Naive thymus-derived CD8-positive, alpha-beta T cell (primary cell): ENCODE results near the gene RFX3. TPM values are rescaled to one million over a fixed set of nuclear protein-coding genes. Genes with fewer than 3 reads are reported as not detected.

ENCODE experiments used
- ATAC-seq, 2 donors: fragments of 150-1000 bp; cut with Tn5 transposase in 1 of 2; sonication (Bioruptor Pico), chemical (Tn5 transposase) in 1 of 2; 1 replicate in 1 of 2; 2 replicates in 1 of 2; pipeline ENCODE4 v1.10.0; 2021; ENCODE audit warnings: mild to moderate bottlenecking in 2 of 2, moderate library complexity in 2 of 2
- POLR2A ChIA-PET: fragments of 350-600 bp; sonication (Branson Sonifier 250); formaldehyde crosslinking; loops from one replicate; lab custom pipeline; 2021; ENCODE audit warnings: antibody characterized with exemption; lab: Charles Lee
- DNase-seq, 10 donors: peaks; one replicate each; pipeline versions ENCODE4 v3.0.0 to v3.0.0-alpha.2; 2020 to 2022
- H3K27ac Mint-ChIP-seq, 10 donors: one replicate each; pipeline ENCODE4 v1.8.0; 2020 to 2022; ENCODE audit warnings: mild to moderate bottlenecking in 10 of 10, mixed read lengths in 10 of 10, moderate library complexity in 4 of 10, inconsistent platforms in 1 of 10
- H3K27me3 Mint-ChIP-seq, 5 donors: one replicate each; pipeline ENCODE4 v1.8.0; 2021 to 2022; ENCODE audit warnings: mixed read lengths in 5 of 5
- H3K36me3 Mint-ChIP-seq, 3 donors: one replicate each; pipeline ENCODE4 v1.8.0; 2020 to 2022; ENCODE audit warnings: mixed read lengths in 3 of 3, mild to moderate bottlenecking in 2 of 3, inconsistent platforms in 1 of 3
- H3K4me1 Mint-ChIP-seq, 4 donors: one replicate each; pipeline ENCODE4 v1.8.0; 2021 to 2022; ENCODE audit warnings: mixed read lengths in 4 of 4
- H3K4me3 Mint-ChIP-seq, 10 donors: one replicate each; pipeline ENCODE4 v1.8.0; 2020 to 2022; ENCODE audit warnings: mild to moderate bottlenecking in 10 of 10, mixed read lengths in 10 of 10, moderate library complexity in 6 of 10, inconsistent platforms in 1 of 10
- H3K9me3 Mint-ChIP-seq, 9 donors: one replicate each; pipeline ENCODE4 v1.8.0; 2020 to 2022; ENCODE audit warnings: mixed read lengths in 9 of 9, mild to moderate bottlenecking in 3 of 9, inconsistent platforms in 1 of 9, moderate library complexity in 1 of 9
- polyA plus RNA-seq, 3 donors: library from polyadenylated mRNA; unstranded; fragments of 300-500 nt; fragmentation: Illumina TruSeq; gene quantifications; one replicate each; pipeline ENCODE4 v1.2.3, GENCODE V29; 2021
- total RNA-seq, 8 experiments: library from RNA in 2 of 8; stranded (reverse) in 2 of 8; gene quantifications; one replicate each; pipeline ENCODE4 v1.2.3 and lab custom pipeline; 2021 to 2026

The RFX3 gene
- 10 to 100 TPM; 22.3 to 25.0 TPM for total RNA-seq
- 1 to 10 TPM; 4.1 to 4.5 (median 4.2) TPM for polyA plus RNA-seq
- 11.3 to 38.9 (median 25.4) reads per million in 6 experiments for total RNA-seq (lab: John Stamatoyannopoulos, UW)

DNA sequence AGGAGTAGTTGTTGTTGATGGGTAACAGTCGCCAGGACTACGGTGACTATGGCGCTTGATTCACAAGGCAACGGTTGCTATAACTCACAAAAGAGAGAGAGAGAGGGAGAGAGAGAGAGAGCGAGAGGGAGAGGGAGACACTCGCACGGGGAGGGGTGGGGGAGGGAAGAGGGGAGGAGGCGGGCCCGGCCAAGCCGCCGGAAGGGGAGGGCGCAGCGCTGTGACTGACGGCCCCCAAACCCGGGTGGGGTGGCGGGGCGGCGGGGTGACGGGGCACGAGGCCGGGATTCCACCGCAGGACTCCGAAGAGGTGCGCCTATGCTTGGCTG, at the start of gene RFX3:
Gene RFX3, minus strand, starts transcription at position 166 of the 329 bp plus-strand sequence. CDS start 130,413 bp downstream, outside the sequence.
- H3K36me3 Mint-ChIP-seq: peaks cover 0 to 9% (median 2%) of the 10 kb centered on the region in 3 donors
- ATAC-seq: peak; percentile 53 to 61
- peaks cover 0 to 5% (median 0%) of the 10 kb centered on the region in 5 donors for H3K27me3 Mint-ChIP-seq
- H3K27ac Mint-ChIP-seq: peak within 1 kb of the TSS; percentile 97 to 100 (median 99)
- peaks cover 25 to 67% (median 61%) of the 10 kb centered on the region in 4 donors for H3K4me1 Mint-ChIP-seq
- peak within 1 kb of the TSS; percentile 86 to 99 (median 94) for H3K4me3 Mint-ChIP-seq
- POLR2A ChIA-PET: interaction anchor here (0.7 to 2.4 kb wide), 19 partner anchors 9 to 1510 kb away, joined by 3 to 20 read pairs (median 5); partner anchors contain the start of genes AK3, CDC37L1, JAK2 and PUM3
- DNase-seq: peak in 9 of 10 donors; percentile 90 to 96 (median 91)
- H3K9me3 Mint-ChIP-seq: peaks cover 0 to 4% (median 0%) of the 10 kb centered on the region in 9 donors

DNA sequence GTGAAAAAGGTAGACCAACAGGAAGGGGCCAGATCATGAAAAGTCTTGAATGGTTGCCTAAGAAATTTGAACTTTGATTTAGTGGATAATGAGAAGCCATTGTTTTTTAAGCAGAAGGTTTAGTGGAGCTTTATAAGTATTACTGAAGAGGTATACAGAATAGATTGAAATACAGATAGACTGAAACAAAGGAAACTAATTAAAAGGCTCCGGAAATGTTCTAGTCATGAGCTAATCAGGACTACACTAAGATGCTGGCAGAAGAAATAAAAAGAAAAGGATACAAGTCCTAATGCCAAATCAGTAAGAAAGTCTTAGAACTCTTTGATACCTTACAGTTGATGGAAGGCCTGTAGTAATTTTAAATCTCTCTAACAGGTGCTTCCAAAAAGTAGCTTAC, 45.7 kb upstream of the RFX3 start:
- no peaks in the 10 kb centered on the region for H3K27me3 Mint-ChIP-seq
- POLR2A ChIA-PET: no interaction called here
- H3K4me3 Mint-ChIP-seq: no peak overlapping the region
- peaks cover 0 to 6% (median 3%) of the 10 kb centered on the region in 4 donors for H3K4me1 Mint-ChIP-seq
- DNase-seq (no peak), ATAC-seq (no peak)
- H3K27ac Mint-ChIP-seq: no peak overlapping the region
- peaks cover 2 to 3% (median 3%) of the 10 kb centered on the region in 3 donors for H3K36me3 Mint-ChIP-seq
- peaks cover 0 to 2% (median 0%) of the 10 kb centered on the region in 9 donors for H3K9me3 Mint-ChIP-seq

DNA sequence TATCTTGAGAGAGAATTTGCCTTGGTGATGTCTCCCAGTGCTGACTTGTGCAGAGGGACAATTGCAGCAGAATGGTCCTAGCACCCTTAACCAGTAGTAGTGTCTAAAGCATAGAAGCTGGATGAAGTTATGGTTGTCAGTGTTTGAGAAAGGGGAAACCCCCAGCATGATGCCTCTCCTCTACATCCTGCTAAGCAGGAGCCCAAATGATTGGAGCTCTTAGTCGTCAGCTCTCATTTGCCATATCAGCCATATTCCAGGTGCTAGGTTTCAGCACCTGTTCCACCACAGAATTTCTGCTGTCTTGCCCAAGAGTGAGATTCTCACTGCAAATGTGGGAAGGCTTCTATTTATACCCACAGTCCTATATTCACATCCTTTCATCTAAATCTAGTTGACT, 43.7 kb upstream of the RFX3 start:
- H3K36me3 Mint-ChIP-seq: peaks cover 2 to 5% (median 3%) of the 10 kb centered on the region in 3 donors
- no peak for DNase-seq
- H3K4me3 Mint-ChIP-seq: no peak overlapping the region
- POLR2A ChIA-PET: no interaction called here
- no peaks in the 10 kb centered on the region for H3K9me3 Mint-ChIP-seq
- H3K27me3 Mint-ChIP-seq: no peaks in the 10 kb centered on the region
- peaks cover 0 to 6% (median 0%) of the 10 kb centered on the region in 4 donors for H3K4me1 Mint-ChIP-seq
- H3K27ac Mint-ChIP-seq: peak overlapping the region in 3 of 10 donors; percentile 7 to 23 (median 10)
- no peak for ATAC-seq

DNA sequence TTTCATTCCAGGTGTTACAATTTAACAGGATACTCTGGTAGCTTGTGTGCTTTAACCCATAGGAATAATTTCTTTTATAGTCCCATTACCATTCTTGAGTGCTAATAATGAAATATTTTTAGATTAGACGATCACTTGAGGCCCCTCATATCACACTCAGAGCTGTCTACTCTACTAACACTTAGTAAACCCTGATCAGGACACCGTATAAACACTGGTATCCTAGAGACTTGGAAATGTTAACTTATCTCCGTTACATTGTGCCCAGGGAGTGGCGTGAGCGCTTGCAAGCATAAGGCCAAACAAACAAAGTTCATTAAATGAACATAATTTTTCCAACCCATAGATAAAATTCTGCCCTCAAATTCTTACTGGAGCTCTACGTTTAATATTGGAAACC, 42.2 kb upstream of the RFX3 start:
- POLR2A ChIA-PET: no interaction called here
- Mint-ChIP-seq H3K4me3 (no peak overlapping the region), H3K9me3 (no peaks in the 10 kb centered on the region), H3K36me3 (peaks cover 3 to 6% (median 4%) of the 10 kb centered on the region in 3 donors), H3K27ac (no peak overlapping the region), H3K4me1 (peaks cover 0 to 6% (median 0%) of the 10 kb centered on the region in 4 donors), H3K27me3 (no peaks in the 10 kb centered on the region)
- no peak for ATAC-seq
- DNase-seq: no peak

DNA sequence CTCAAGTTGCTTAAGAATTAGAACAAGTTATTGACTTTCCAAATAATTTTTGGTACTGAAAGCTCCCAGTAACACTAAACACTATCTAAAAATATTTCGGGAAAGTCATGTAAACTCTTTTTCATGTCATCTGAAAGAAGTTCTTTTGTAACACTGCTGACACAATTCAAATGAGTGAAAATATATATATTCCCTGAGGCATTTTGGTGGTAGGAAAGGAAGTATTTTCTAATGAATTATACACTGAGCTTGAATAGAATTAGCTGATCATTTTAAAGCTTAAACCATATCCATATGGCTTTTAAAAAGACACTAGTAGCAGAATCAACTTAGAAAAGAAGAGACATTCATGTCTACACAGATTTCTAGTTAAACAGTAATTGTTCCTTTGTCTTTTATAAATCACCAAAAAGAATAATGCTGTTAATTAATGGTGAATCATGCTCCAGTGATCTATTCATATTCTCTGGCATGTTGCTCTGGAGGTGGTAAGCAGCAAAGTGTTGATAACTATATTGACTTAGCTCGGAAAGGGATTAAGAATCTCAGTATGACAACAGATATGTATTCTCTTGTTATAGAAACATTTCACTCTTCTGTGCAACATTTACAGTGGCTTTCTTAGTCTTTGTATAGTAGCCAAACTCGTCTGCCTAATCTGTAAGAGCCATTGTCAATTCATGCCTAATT, 27.4 kb upstream of the RFX3 start:
- DNase-seq (no peak), ATAC-seq (no peak)
- peaks cover 12 to 51% (median 50%) of the 10 kb centered on the region in 3 donors for H3K36me3 Mint-ChIP-seq
- H3K9me3 Mint-ChIP-seq: peaks cover 0 to 10% (median 0%) of the 10 kb centered on the region in 9 donors
- peaks cover 0 to 4% (median 0%) of the 10 kb centered on the region in 4 donors for H3K4me1 Mint-ChIP-seq
- POLR2A ChIA-PET: no interaction called here
- H3K27ac Mint-ChIP-seq: no peak overlapping the region
- peaks cover 0 to 3% (median 0%) of the 10 kb centered on the region in 5 donors for H3K27me3 Mint-ChIP-seq
- no peak overlapping the region for H3K4me3 Mint-ChIP-seq

DNA sequence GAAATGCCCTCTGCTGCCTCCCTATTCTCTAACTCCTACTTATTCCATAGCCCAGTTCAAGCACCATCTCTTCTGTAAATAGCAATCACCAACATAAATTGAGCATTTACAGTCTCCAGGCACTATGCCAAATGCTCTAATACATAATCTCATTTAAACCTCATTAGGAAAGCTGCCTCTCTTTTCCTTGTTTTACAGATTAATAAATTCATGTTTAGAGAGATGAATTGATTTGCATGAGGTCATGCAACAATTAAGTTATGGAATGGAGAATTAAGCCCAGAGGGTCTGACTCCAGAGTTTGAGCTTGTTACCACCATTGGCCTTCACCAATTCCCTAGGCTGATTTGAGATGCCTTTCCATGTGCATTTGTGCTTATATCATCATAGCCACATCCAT, 23.4 kb upstream of the RFX3 start:
- ATAC-seq: no peak
- H3K4me3 Mint-ChIP-seq: no peak overlapping the region
- DNase-seq: no peak
- no peaks in the 10 kb centered on the region for H3K9me3 Mint-ChIP-seq
- POLR2A ChIA-PET: interaction anchor here (1.1 kb wide), 1 partner anchor 23 kb away, joined by 3 read pairs; the partner anchor contains the start of gene RFX3
- H3K27ac Mint-ChIP-seq: no peak overlapping the region
- peaks cover 0 to 4% (median 2%) of the 10 kb centered on the region in 4 donors for H3K4me1 Mint-ChIP-seq
- H3K36me3 Mint-ChIP-seq: peaks cover 10 to 35% (median 34%) of the 10 kb centered on the region in 3 donors
- peaks cover 0 to 3% (median 0%) of the 10 kb centered on the region in 5 donors for H3K27me3 Mint-ChIP-seq

DNA sequence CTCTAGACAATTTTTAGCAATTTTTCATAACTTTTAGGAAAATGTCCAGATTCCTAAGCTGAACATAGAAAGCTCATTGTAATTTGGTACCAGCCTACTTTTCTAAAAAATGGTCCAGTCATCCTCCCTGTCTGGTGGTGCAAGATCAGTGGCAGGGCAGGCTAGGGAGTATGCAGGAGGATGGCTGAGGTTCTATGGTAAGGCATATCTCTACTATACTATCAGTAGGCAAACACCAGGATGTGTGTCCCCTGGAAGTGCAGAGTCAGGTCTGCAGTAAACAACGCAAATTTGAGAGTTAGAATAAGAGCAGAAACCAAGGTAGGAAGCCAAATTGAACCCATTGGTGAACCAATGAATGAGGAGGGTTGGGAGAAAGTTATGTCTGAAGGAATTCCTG, 22.8 kb upstream of the RFX3 start:
- POLR2A ChIA-PET: interaction anchor here (1.1 kb wide), 1 partner anchor 23 kb away, joined by 3 read pairs; the partner anchor contains the start of gene RFX3
- Mint-ChIP-seq H3K9me3 (no peaks in the 10 kb centered on the region), H3K27me3 (peaks cover 0 to 3% (median 0%) of the 10 kb centered on the region in 5 donors), H3K4me1 (peaks cover 0 to 4% (median 2%) of the 10 kb centered on the region in 4 donors), H3K36me3 (peaks cover 8 to 31% (median 29%) of the 10 kb centered on the region in 3 donors), H3K4me3 (no peak overlapping the region), H3K27ac (no peak overlapping the region)
- no peak for DNase-seq
- ATAC-seq: no peak

DNA sequence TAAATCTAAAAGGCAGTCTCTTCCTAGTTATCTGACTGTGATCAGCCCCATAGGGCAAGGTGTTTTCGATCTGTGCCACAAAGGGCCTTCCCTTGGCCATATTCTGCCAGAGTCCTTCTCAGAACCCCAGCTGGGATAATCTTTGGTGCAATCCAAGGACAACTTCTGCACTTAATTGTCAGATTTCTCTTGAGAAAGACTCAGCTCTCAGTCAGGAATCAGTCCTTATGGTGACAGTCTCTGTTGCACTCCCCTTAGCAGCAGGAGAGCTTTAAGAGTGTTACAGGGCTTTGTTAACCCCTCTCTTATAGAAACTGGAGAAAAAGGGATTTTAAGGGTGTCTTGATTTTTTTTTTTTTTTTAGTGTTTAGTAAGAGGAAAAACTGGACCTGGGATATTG, 15.4 kb upstream of the RFX3 start:
- no peak for ATAC-seq
- POLR2A ChIA-PET: interaction anchor here (1.4 to 1.9 kb wide), 2 partner anchors 13 to 14 kb away, joined by 4 to 6 read pairs; no protein-coding TSS in a partner anchor

DNA sequence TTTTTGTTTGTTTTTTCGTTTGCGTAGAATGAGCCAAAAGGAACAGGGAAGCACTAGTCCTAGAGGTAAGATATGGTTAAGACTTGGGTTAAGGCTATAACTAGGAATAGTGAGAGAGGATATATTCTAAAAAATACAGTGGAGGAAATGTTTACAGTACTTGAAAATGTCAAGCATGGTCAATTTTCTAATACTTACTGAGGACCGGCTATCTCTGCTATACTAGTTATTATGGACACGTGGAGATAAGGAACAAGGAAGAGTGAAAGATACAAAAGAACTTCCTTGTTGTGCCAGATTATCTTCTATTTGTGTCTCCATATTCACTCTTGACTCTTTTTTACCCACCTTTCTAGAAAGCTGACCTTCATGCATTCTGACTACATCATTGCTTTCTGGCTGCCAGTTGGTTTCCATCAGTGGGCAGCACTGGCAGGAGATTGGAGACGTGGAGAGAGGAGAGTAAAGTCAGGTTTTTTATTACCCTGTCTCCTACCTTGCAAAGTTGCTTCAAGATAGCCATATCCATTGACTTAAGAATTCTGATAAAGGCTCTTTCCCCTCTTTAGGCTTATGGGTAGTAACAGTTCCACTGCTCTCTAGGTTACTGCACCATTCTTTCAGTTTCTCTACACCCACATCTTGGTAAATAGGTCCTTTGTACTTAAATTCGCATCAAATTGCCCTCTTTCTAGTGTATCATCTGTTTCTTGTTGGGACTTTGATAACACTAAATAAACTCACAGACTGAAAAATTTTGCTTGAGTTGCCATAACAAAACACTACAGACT, 9.0 kb upstream of the RFX3 start:
- H3K4me3 Mint-ChIP-seq: no peak overlapping the region
- H3K27ac Mint-ChIP-seq: peak overlapping the region in 1 of 10 donors; percentile 18
- H3K4me1 Mint-ChIP-seq: peaks cover 1 to 26% (median 23%) of the 10 kb centered on the region in 4 donors
- POLR2A ChIA-PET: no interaction called here
- no peak for DNase-seq
- H3K36me3 Mint-ChIP-seq: peaks cover 0 to 11% (median 2%) of the 10 kb centered on the region in 3 donors
- no peaks in the 10 kb centered on the region for H3K27me3 Mint-ChIP-seq
- no peak for ATAC-seq
- no peaks in the 10 kb centered on the region for H3K9me3 Mint-ChIP-seq

More for the DNA sequence above, 15.4 kb upstream of the RFX3 start:
- H3K4me3 Mint-ChIP-seq: no peak overlapping the region
- peaks cover 0 to 5% (median 0%) of the 10 kb centered on the region in 3 donors for H3K36me3 Mint-ChIP-seq
- H3K9me3 Mint-ChIP-seq: no peaks in the 10 kb centered on the region
- peaks cover 2 to 22% (median 6%) of the 10 kb centered on the region in 4 donors for H3K4me1 Mint-ChIP-seq
- no peaks in the 10 kb centered on the region for H3K27me3 Mint-ChIP-seq
- DNase-seq: no peak
- no peak overlapping the region for H3K27ac Mint-ChIP-seq

DNA sequence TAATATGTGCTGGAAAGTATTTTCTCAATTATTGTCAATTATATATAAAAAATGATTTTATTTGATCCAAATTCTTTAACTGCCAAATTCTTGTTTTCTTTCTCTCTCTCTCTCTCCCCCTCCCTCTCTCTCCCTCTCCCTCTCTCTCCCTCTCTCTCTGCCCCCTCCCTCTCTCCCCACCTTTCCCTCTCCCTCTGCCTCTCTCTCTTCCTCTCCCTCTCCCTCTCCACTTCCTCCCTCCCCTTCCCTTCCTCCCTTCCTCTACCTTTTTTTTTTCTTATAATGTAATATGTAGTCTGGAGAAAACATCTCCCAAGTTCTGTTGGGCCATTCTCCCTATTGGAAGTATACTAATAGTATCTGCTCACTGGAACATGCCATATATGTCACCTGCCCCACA, 6.4 kb upstream of the RFX3 start:
- Mint-ChIP-seq H3K27me3 (no peaks in the 10 kb centered on the region), H3K4me1 (peaks cover 10 to 49% (median 45%) of the 10 kb centered on the region in 4 donors), H3K36me3 (peaks cover 0 to 12% (median 2%) of the 10 kb centered on the region in 3 donors), H3K4me3 (peak overlapping the region in 1 of 10 donors; percentile 6), H3K27ac (peak overlapping the region in 1 of 10 donors; percentile 62), H3K9me3 (no peaks in the 10 kb centered on the region)
- ATAC-seq: no peak
- DNase-seq: no peak
- POLR2A ChIA-PET: no interaction called here

DNA sequence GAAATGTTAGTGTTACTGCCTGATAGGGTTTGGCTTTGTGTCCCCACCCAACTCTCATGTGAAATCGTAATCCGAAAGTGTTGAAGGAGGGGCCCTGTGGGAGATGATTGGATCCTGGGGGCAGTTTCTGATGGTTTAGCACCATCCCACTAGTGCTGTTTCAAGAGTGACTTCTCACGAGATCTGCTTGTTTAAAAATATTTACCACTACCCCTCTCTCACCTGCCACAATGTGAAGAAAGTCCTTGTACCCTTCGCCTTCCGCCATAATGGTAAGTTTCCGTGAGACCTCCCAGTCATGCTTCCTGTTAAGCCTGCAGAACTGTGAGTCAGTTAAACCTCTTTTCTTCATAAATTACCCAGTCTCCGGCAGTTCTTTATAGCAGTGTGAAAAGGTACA, 2.6 kb upstream of the RFX3 start:
- Mint-ChIP-seq H3K4me1 (peaks cover 22 to 62% (median 56%) of the 10 kb centered on the region in 4 donors), H3K4me3 (peak overlapping the region; percentile 69 to 94 (median 86)), H3K27me3 (peaks cover 0 to 5% (median 0%) of the 10 kb centered on the region in 5 donors), H3K9me3 (peaks cover 0 to 4% (median 0%) of the 10 kb centered on the region in 9 donors), H3K27ac (peak overlapping the region; percentile 91 to 100 (median 96)), H3K36me3 (peaks cover 0 to 15% (median 2%) of the 10 kb centered on the region in 3 donors)
- no peak for ATAC-seq
- peak in 9 of 10 donors; percentile 16 to 70 (median 33) for DNase-seq
- POLR2A ChIA-PET: interaction anchor here (1.2 kb wide), 1 partner anchor 13 kb away, joined by 4 read pairs; no protein-coding TSS in a partner anchor
